ENCODE results near the gene CACNG7.

The CACNG7 gene

DNA sequence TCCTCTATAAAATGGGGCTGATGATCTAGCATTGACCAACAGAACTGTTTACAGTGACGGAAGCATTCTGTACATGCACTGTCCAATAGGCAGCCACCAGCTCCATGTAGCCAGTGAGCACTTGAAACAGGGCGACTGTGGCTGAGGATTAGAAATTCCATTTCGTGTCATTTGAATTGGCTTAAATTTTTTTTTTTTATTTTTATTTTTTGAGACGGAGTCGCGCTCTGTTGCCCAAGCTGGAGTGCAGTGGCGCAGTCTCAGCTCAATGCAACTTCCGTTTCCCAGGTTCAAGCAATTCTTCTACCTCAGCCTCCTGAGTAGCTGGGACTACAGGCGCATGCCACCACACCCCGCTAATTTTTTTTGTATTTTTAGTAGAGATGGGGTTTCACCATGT is 24.0 kb upstream of the CACNG7 start:
- H3K36me3 ChIP-seq, result no peaks in the 10 kb centered on the region
- H3K4me3 ChIP-seq (ENCODE audit: low read depth, low read length), result no peak overlapping the region
- no peak overlapping the region for H3K27ac ChIP-seq
- no peak for DNase-seq
- no peaks in the 10 kb centered on the region for H3K9me3 ChIP-seq (ENCODE audit: severe bottlenecking)
- H3K27me3 ChIP-seq (ENCODE audit: insufficient read depth, low read depth, severe bottlenecking), result peaks cover 26% of the 10 kb centered on the region
- no peak for TF ChIP-seq CTCF (IDR thresholded peaks at IDR 0.05; ENCODE audit: low read depth, low read length)

GRCh38 chr19:53892301-53892980 is 16.6 kb upstream of the CACNG7 start:
- TF ChIP-seq CTCF (IDR thresholded peaks at IDR 0.05; ENCODE audit: low read depth, low read length), result no peak
- DNase-seq, result no peak
- Histone ChIP-seq H3K27ac (no peak overlapping the region), H3K9me3 (ENCODE audit: severe bottlenecking) (no peaks in the 10 kb centered on the region), H3K36me3 (no peaks in the 10 kb centered on the region), H3K4me3 (ENCODE audit: low read depth, low read length) (no peak overlapping the region), H3K27me3 (ENCODE audit: insufficient read depth, low read depth, severe bottlenecking) (no peaks in the 10 kb centered on the region)

DNA sequence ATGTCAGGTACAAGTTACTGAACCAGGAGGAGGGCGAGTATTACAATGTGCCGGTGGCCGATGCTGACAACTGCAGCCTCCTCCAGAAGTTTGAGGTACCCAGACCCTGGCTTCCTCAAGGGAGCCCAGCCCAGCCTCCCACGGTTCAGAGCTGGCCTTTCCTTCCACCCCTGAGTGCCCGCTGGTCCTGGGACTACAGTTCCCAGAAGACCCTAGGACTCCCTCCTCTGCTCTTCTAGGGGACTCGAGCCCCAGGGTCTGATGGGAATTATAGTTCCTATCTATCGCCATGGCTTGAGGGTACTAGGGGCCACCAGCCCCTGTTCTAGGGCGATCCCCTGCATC is 16.1 kb upstream of the CACNG7 start:
- DNase-seq, result peak; percentile 39
- Histone ChIP-seq H3K27me3 (ENCODE audit: insufficient read depth, low read depth, severe bottlenecking) (no peaks in the 10 kb centered on the region), H3K4me3 (ENCODE audit: low read depth, low read length) (no peak overlapping the region), H3K9me3 (ENCODE audit: severe bottlenecking) (no peaks in the 10 kb centered on the region), H3K27ac (no peak overlapping the region), H3K36me3 (no peaks in the 10 kb centered on the region)
- TF ChIP-seq CTCF (IDR thresholded peaks at IDR 0.05; ENCODE audit: low read depth, low read length), result no peak

DNA sequence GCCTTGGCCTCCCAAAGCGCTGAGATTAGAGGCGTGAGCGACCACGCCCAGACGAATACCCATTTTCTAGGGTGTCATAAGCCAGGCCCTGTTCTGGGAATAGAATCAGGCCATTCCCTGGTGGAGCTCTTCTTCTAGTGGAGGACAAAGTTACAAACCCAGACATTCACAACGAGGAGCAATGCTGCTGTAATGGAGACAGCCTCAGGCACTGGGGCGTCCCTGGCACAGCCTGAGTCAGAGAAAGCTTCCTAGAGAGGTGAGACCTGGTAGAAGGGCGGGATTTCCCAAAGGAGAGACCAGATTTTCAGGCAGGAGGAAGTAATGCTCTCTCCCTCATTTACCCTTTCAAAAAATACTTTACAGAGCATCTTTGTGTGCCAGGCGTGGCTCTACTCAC is 14.4 kb upstream of the CACNG7 start:
- no peak for TF ChIP-seq CTCF (IDR thresholded peaks at IDR 0.05; ENCODE audit: low read depth, low read length)
- no peak for DNase-seq
- Histone ChIP-seq H3K27me3 (ENCODE audit: insufficient read depth, low read depth, severe bottlenecking) (no peaks in the 10 kb centered on the region), H3K4me3 (ENCODE audit: low read depth, low read length) (no peak overlapping the region), H3K9me3 (ENCODE audit: severe bottlenecking) (no peaks in the 10 kb centered on the region), H3K36me3 (no peaks in the 10 kb centered on the region), H3K27ac (no peak overlapping the region)

- H3K9me3 ChIP-seq (ENCODE audit: severe bottlenecking), result no peaks in the 10 kb centered on the region
- no peak for DNase-seq
- H3K4me3 ChIP-seq (ENCODE audit: low read depth, low read length), result no peak overlapping the region
- H3K27ac ChIP-seq, result no peak overlapping the region
- no peaks in the 10 kb centered on the region for H3K27me3 ChIP-seq (ENCODE audit: insufficient read depth, low read depth, severe bottlenecking)
- no peak for TF ChIP-seq CTCF (IDR thresholded peaks at IDR 0.05; ENCODE audit: low read depth, low read length)
- H3K36me3 ChIP-seq, result no peaks in the 10 kb centered on the region
Measured at GRCh38 chr19:53896682-53897081, 12.4 kb upstream of the CACNG7 start.

DNA sequence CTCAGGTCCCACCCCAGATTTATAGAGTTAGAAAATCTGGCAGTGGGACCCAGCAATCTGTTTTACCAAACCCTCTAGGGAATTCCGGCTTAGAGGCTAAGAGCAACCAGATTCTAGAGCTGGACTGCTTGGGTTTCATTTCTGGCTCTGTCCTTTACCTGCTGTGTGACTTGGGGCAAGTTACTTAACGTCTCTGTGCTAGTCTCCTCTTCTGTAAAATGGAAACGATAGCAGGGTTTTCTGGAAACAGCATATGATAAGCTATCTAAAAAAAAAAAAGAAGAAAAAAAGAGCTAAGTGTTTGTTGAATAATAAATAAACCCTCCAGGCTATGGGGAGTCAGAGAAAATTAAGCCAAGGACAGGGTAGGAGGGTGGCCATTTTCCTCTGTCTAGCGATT is 11.6 kb upstream of the CACNG7 start:
- H3K27ac ChIP-seq, result no peak overlapping the region

More for the DNA sequence above, 11.6 kb upstream of the CACNG7 start:
- TF ChIP-seq CTCF (IDR thresholded peaks at IDR 0.05; ENCODE audit: low read depth, low read length), result no peak
- H3K9me3 ChIP-seq (ENCODE audit: severe bottlenecking), result no peaks in the 10 kb centered on the region
- no peak for DNase-seq
- no peak overlapping the region for H3K4me3 ChIP-seq (ENCODE audit: low read depth, low read length)
- H3K27me3 ChIP-seq (ENCODE audit: insufficient read depth, low read depth, severe bottlenecking), result peaks cover 4% of the 10 kb centered on the region
- no peaks in the 10 kb centered on the region for H3K36me3 ChIP-seq

Measured in WERI-Rb-1 (cell line).